RWPE2 (cell line): ENCODE results near the gene THSD7B.

Source experiments
- ATAC-seq: fragments of 200-7000 bp; cut with Tn5 transposase; 3 replicates; pipeline ENCODE4 v1.9.1; 2021; ENCODE audit warnings: low read depth
- DNase-seq: peaks from one replicate; pipeline ENCODE4 v3.0.0-alpha.2; 2020; ENCODE audit warnings: low spot score
- H3K27ac ChIP-seq: fragments of 450-650 bp; 2 replicates; pipeline ENCODE4 v1.5.1; 2017; ENCODE audit warnings: mild to moderate bottlenecking; ENCODE audit not compliant: poor library complexity, severe bottlenecking
- H3K27me3 ChIP-seq: fragments of 250-450 bp; sonication (Bioruptor Pico); 2 replicates; pipeline ENCODE4 v1.5.1; 2021; ENCODE audit warnings: mild to moderate bottlenecking, moderate library complexity; ENCODE audit not compliant: insufficient read depth, poor library complexity, severe bottlenecking
- H3K36me3 ChIP-seq: fragments of 250-450 bp; sonication (Bioruptor Pico); 2 replicates; pipeline ENCODE4 v1.5.1; 2020; ENCODE audit warnings: low read depth, mild to moderate bottlenecking, moderate library complexity
- H3K4me1 ChIP-seq: fragments of 250-450 bp; sonication (Bioruptor Pico); 2 replicates; pipeline ENCODE4 v1.5.1; 2021; ENCODE audit warnings: mild to moderate bottlenecking, moderate library complexity; ENCODE audit not compliant: insufficient read depth, poor library complexity, severe bottlenecking
- H3K4me3 ChIP-seq: fragments of 250-450 bp; sonication (Bioruptor Pico); 2 replicates; pipeline ENCODE4 v1.5.1; 2021; ENCODE audit warnings: mild to moderate bottlenecking, moderate library complexity; ENCODE audit not compliant: severe bottlenecking
- H3K9me3 ChIP-seq: fragments of 250-450 bp; sonication (Bioruptor Pico); 2 replicates; pipeline ENCODE4 v1.5.1; 2021; ENCODE audit warnings: mild to moderate bottlenecking, moderate library complexity; ENCODE audit not compliant: severe bottlenecking
- TF ChIP-seq, protein P1 (sequence below): fragments of 450-650 bp; IDR thresholded peaks from one replicate; pipeline ENCODE4 v1.5.1; 2017; ENCODE audit warnings: mild to moderate bottlenecking, moderate library complexity; ENCODE audit not compliant: poor library complexity, severe bottlenecking

Gene THSD7B

DNA sequence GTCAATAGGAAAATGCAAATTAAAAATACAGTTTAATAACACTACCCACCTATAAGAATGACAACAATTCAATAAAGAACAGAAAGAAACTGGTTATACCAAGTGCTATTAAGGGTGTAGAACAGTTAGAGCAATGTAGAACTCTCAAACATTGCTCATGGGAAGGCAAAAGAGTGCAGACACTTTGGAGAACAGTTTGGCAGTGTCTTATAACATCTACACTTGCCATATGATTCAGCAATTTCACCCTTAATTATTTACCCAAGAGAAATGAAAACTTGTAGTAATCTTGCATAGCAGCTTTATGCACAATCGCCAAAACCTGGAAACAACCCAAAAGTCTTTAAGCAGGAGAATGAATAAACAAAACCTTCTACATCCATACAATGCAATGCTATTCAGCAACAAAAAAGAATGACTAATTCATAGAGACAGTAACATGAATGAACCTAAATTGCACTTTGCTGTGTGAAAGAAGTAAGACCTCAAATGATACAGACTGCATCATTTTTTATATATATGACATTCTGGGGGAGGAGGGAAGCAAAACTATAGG is 455.2 kb downstream of the THSD7B start:
- no peaks in the 10 kb centered on the region for H3K27me3 ChIP-seq
- ATAC-seq (peak; percentile 93), DNase-seq (no peak)
- no peaks in the 10 kb centered on the region for H3K9me3 ChIP-seq
- no peaks in the 10 kb centered on the region for H3K36me3 ChIP-seq
- H3K4me1 ChIP-seq: peaks cover 12% of the 10 kb centered on the region
- no peak overlapping the region for H3K27ac ChIP-seq
- TF ChIP-seq, protein P1, sequence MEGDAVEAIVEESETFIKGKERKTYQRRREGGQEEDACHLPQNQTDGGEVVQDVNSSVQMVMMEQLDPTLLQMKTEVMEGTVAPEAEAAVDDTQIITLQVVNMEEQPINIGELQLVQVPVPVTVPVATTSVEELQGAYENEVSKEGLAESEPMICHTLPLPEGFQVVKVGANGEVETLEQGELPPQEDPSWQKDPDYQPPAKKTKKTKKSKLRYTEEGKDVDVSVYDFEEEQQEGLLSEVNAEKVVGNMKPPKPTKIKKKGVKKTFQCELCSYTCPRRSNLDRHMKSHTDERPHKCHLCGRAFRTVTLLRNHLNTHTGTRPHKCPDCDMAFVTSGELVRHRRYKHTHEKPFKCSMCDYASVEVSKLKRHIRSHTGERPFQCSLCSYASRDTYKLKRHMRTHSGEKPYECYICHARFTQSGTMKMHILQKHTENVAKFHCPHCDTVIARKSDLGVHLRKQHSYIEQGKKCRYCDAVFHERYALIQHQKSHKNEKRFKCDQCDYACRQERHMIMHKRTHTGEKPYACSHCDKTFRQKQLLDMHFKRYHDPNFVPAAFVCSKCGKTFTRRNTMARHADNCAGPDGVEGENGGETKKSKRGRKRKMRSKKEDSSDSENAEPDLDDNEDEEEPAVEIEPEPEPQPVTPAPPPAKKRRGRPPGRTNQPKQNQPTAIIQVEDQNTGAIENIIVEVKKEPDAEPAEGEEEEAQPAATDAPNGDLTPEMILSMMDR: no peak
- no peak overlapping the region for H3K4me3 ChIP-seq

- H3K27me3 ChIP-seq: no peaks in the 10 kb centered on the region
- no peak overlapping the region for H3K27ac ChIP-seq
- ATAC-seq: no peak; the same call in 2 of the 3 replicates
- DNase-seq: no peak
- no peak overlapping the region for H3K4me3 ChIP-seq
- H3K9me3 ChIP-seq: no peaks in the 10 kb centered on the region
- peaks cover 12% of the 10 kb centered on the region for H3K4me1 ChIP-seq
- no peaks in the 10 kb centered on the region for H3K36me3 ChIP-seq
- TF ChIP-seq, protein P1: no peak
Observed at GRCh38 chr2:137221797-137222492, 456.6 kb downstream of the THSD7B start.

DNA sequence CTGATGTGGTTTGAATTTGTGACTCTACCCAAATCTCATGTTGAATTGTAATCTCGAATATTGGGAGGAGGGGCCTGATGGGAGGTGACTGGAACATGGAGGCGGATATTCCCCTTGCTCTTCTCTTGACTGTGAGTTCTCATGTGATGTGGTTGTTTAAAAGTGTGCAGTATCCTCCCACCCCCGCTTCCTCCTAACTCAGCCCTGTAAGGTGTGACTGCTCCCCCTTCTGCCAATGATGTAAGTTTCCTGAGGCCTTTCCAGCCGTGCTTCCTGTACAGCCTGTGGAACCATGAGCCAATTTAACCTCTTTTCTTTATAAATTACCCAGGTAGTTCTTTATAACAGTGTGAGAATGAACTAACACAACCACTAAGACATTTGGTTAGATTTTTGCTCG is 458.4 kb downstream of the THSD7B start:
- DNase-seq (no peak), ATAC-seq (no peak)
- H3K27me3 ChIP-seq: no peaks in the 10 kb centered on the region
- H3K4me3 ChIP-seq: no peak overlapping the region
- TF ChIP-seq, protein P1: no peak
- no peaks in the 10 kb centered on the region for H3K9me3 ChIP-seq
- peaks cover 19% of the 10 kb centered on the region for H3K4me1 ChIP-seq
- H3K36me3 ChIP-seq: no peaks in the 10 kb centered on the region
- no peak overlapping the region for H3K27ac ChIP-seq

- Histone ChIP-seq H3K4me3 (no peak overlapping the region), H3K27ac (peak overlapping the region; percentile 50), H3K9me3 (no peaks in the 10 kb centered on the region), H3K4me1 (peaks cover 11% of the 10 kb centered on the region), H3K36me3 (no peaks in the 10 kb centered on the region), H3K27me3 (no peaks in the 10 kb centered on the region)
- TF ChIP-seq, protein P1: no peak
- DNase-seq: no peak
- ATAC-seq: peak; percentile 86
Observed at GRCh38 chr2:137228566-137228965, 463.2 kb downstream of the THSD7B start.

- Histone ChIP-seq H3K9me3 (no peaks in the 10 kb centered on the region), H3K27me3 (no peaks in the 10 kb centered on the region), H3K36me3 (no peaks in the 10 kb centered on the region), H3K4me1 (peaks cover 11% of the 10 kb centered on the region), H3K27ac (no peak overlapping the region), H3K4me3 (no peak overlapping the region)
- TF ChIP-seq, protein P1: no peak
- DNase-seq: no peak
- ATAC-seq: no peak
Observed at GRCh38 chr2:137229834-137230233, 464.5 kb downstream of the THSD7B start.
